Subcutaneous adipose tissue (tissue), 4 donors: ENCODE results near the gene SWAP70. TPM values are rescaled to one million over a fixed set of nuclear protein-coding genes. Genes with fewer than 3 reads are reported as not detected.

Experiments
- total RNA-seq, 4 donors: library from RNA; depleted of rRNA; stranded (reverse); fragments of >200 nt; gene quantifications; one replicate each; pipeline ENCODE4 v1.1.0, GENCODE V29; 2016
- TF ChIP-seq, protein P1 (sequence below): fragments of 450-650 bp; IDR thresholded peaks from one replicate; pipeline ENCODE4 v1.5.1; 2016; ENCODE audit warnings: low read depth, mild to moderate bottlenecking, control low read depth, antibody characterized with exemption, moderate library complexity

The SWAP70 gene
- total RNA-seq, 4 donors from 2014 or later, result 48.8 to 72.7 (median 60.6) TPM

DNA sequence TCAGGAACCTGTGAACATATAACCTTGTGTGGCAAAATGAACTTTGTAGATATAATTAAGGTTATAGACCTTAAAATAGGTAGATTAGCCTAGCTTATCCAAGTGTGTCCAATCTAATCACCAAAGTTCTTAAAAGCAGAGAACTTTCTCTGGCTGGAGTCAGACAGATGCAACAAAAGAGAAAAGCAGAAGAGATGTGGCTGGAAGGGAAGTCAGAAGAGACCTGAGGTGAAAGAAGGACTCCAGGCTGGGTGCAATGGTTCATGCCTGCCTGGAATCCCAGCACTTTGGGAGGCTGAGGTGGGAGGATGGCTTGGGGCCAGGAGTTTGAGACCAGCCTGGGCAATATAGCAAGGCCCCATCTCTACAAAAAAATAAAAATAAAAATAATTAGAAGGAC lies 39.4 kb upstream of the SWAP70 start:
- TF ChIP-seq, protein P1, sequence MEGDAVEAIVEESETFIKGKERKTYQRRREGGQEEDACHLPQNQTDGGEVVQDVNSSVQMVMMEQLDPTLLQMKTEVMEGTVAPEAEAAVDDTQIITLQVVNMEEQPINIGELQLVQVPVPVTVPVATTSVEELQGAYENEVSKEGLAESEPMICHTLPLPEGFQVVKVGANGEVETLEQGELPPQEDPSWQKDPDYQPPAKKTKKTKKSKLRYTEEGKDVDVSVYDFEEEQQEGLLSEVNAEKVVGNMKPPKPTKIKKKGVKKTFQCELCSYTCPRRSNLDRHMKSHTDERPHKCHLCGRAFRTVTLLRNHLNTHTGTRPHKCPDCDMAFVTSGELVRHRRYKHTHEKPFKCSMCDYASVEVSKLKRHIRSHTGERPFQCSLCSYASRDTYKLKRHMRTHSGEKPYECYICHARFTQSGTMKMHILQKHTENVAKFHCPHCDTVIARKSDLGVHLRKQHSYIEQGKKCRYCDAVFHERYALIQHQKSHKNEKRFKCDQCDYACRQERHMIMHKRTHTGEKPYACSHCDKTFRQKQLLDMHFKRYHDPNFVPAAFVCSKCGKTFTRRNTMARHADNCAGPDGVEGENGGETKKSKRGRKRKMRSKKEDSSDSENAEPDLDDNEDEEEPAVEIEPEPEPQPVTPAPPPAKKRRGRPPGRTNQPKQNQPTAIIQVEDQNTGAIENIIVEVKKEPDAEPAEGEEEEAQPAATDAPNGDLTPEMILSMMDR, result no peak

DNA sequence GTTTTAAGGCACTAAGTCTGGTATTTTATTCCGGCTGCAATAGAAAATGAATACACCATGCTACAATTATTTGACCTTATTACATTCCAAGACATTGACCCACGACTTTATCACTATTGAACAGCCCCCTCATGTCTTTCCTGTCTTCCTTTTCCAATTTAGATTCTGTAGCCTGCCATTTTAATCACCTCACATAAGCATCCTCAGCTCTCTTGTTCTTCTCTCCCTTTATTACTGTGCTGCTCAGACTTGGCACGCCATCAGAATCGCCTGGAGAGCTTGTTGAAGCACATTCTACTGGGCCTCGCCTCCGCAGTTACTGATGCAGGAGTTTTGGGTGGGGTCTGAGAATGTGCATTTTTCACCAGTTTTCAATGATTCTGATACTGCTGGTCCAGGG lies 38.7 kb upstream of the SWAP70 start:
- TF ChIP-seq, protein P1, result no peak

DNA sequence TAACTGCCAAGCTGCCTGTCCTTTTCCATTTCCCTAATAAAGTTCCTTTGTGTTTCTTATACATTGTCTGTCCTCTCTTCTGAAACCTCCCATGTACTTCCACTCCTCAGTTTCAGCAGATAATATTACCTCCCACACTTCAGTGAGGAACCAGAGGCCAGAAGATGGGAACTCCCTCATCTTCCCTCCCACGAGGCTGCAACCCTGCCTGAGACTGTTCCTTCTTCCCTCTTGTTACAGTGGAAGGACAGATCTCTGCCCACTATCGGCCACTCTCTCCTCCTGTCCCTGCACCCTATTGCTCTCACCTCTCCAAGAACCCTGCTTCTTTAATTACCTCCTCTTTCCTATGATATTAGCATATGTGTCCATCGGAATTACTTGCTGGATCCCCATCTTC lies 38.1 kb upstream of the SWAP70 start:
- TF ChIP-seq, protein P1, result no peak

DNA sequence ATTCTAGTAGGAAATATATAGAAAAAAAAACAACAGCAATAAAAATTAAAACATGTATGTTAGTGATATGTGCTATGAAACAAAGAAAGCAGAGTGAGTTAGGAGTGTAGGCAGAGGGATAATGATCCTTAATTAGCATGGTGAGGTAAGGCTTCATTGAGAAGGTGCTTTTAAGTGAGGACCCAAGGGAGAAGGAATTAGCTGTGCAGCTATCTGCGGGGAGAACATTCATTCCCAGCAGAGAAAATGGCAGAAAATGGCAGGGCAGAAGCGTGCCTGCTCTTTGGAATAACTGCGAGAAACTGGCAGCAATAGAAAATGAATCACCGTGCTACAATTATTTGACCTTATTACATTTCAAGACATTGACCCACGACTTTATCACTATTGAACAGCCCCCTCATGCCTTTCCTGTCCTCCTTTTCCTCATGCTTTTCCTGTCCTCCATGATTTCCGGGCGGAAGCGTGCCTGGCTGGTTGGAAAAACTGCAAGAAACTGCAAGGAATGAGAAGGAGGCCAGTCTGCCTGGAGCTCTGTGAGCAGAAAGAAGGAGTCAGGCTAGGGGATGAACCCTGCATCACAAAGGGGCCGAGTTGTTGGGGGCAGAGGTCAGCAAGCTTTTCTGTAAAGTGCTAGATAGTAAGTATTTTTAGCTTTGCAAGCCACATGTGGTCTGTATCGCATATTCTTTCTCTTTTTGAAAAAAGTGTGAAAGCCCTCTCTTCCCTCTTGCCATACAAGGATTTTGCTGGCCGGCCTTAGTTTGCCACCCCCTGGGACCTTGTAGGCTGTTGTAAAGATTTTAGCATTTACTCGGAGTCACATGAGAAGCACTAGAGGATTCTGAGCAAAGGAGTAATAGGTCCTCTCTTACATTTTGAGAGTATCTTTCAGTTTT lies 37.1 kb upstream of the SWAP70 start:
- TF ChIP-seq, protein P1, result no peak

DNA sequence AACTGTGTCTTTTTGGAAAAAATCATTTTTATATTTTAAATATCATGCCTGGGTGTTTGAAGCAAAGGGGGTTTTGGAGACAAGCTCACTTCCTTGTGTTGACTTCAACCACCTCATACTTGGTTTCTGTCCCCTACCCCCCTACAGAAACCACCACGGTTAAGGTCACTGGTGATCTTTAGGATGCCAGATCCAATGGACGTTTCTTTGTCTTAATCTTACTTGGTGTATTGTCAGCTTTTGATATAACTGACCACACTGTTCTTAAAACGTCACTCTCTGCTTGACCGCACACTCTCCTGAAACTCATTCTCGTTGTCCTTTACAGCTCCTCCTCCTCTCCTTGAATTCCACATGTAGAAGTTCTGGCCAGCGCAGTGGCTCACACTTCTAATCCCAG lies 34.8 kb upstream of the SWAP70 start:
- TF ChIP-seq, protein P1, result no peak

DNA sequence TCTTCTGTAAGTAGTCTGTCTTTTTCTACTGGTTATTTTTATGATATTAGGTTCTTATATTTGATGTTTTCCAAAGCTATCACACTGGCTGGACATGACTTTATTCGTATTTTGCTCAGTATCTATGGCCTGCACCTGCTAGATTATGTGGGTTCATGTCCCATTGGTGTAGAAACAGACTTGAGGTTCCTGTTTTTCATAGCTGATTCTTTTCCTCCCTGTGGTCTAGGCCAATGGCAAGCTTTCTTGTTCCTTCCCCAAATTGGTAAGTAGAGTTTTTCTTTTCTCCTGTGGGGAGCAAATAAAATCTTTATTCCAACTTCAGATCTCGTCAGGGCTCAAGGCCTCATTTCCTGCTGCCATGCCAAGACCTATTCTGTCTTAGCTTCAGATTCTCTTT lies 30.2 kb upstream of the SWAP70 start:
- TF ChIP-seq, protein P1, result no peak

DNA sequence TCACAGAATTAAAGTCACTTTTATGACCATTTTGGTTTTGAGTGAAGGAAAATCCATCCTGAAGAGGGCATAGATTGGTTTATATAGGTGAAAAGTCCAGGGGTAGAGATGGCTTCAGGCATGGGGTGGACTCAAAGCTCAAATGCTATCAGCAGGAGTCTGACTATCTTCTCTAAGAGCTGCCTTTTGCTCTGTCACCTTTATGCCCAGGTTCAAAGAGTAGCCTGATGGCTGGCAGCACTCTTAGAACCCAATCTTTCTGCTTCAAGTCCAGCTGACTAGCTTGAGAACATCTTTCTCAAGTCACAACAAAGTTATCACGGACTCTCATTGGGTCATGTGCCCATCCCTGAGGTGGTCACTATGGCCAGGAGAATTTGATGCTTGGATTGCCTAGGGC lies 27.2 kb upstream of the SWAP70 start:
- TF ChIP-seq, protein P1, result no peak
